ENCODE results near the gene UNK. TPM values are rescaled to one million over a fixed set of nuclear protein-coding genes. Genes with fewer than 3 reads are reported as not detected.

Gene UNK
- total and polyA plus RNA-seq, 9 donors, result 12.7 to 58.1 (median 39.9) TPM

- TF ChIP-seq EP300 (IDR thresholded peaks at IDR 0.05) (no peak), POLR2A (IDR thresholded peaks at IDR 0.05) (no peak), CTCF (IDR thresholded peaks at IDR 0.05) (no peak)
- H3K4me3 ChIP-seq, result no peak overlapping the region
- DNase-seq, result peak in 2 of 5 donors; percentile 16 to 18
- intact Hi-C loops (cut with DNase I), result no loop called here
- H3K27me3 ChIP-seq, result no peaks in the 10 kb centered on the region
- no peaks in the 10 kb centered on the region for H3K9me3 ChIP-seq
- WGBS, 3 donors, result 85 to 87% (median 86%) methylated on average over 8 of the region's 8 CpGs
- peaks cover 11% of the 10 kb centered on the region for H3K4me1 ChIP-seq (ENCODE audit: insufficient read depth)
- no peaks in the 10 kb centered on the region for H3K36me3 ChIP-seq
- H3K27ac ChIP-seq, result no peak overlapping the region
These were observed 16.7 kb upstream of the UNK start for GRCh38 chr17:75767881-75768280.

DNA sequence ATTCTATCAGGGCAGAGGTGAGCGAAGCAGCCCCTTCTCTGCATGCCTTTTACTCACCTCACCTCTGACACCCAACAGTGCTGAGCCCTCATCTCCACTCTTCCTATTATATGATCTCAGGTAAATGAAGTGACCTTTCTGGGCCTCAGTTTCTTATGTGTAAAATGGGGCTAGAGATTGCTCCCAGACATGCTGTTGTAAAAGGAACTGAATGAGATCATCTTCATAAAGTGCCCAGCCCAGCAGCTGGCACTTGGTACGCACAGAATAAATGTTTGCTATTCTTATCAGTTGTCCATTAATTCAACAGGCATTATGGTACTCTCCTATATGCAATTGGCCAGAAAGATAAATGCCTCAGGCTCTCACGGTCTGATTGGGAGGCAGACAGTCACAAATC is 15.1 kb upstream of the UNK start:
- intact Hi-C loops (cut with DNase I), result no loop called here
- Histone ChIP-seq H3K9me3 (no peaks in the 10 kb centered on the region), H3K4me3 (no peak overlapping the region), H3K27ac (no peak overlapping the region), H3K4me1 (ENCODE audit: insufficient read depth) (peaks cover 2% of the 10 kb centered on the region), H3K27me3 (no peaks in the 10 kb centered on the region), H3K36me3 (no peaks in the 10 kb centered on the region)
- no peak for DNase-seq
- TF ChIP-seq CTCF (IDR thresholded peaks at IDR 0.05), result no peak
- no peak for TF ChIP-seq POLR2A (IDR thresholded peaks at IDR 0.05)
- TF ChIP-seq EP300 (IDR thresholded peaks at IDR 0.05), result no peak
- WGBS, 3 donors, result 71 to 80% (median 75%) methylated on average over 3 of the region's 3 CpGs

DNA sequence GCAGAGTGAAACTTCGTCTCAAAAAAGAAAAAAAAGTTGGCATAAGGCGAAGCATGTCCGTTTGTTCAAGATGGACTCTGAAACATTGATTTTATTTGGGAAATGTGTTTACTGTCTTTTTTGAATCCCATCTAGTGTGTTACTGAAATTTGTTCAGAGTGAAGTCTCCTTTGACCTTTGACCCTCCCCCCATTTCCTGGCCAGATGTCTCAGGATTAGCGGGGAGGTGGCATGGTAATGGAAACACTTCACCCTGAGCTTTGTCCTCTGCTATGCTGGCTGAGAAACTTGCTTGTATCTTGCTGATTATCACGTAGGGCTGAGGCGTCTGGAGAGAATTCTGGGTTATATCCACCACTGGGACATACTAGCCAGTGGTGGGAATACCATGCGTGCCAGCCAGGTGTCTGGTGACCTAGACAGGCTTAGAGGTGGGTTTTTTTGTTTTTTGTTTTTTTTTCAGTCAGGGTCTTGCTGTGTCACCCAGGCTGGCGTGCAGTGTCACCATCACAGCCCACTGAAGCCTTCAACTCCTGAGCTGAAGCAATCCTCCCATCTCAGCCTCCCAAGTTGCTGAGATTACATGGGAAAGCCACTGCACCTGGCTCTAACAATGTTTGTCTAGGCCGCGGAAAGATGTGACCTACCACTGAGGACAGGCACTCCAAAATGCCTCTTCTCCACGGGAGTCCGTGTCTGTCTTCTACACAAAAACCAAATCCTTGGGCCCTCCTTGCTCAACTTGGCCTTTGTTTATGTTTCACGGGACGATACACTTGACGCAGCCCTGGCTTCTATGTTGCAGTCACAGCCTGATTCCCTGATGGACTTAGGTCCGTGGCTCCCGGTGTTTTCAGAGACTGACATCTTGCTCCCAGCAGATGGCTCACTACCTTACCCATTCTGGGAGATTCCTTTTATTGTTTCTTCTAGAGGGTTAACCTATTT is 13.0 kb upstream of the UNK start:
- intact Hi-C loops (cut with DNase I), result loop anchor here in 1 of 4 donors (10.0 kb wide), 1 partner anchor 103 kb away; the partner anchor contains the start of gene TRIM47
- Histone ChIP-seq H3K4me1 (ENCODE audit: insufficient read depth) (peaks cover 7% of the 10 kb centered on the region), H3K36me3 (no peaks in the 10 kb centered on the region), H3K27me3 (no peaks in the 10 kb centered on the region), H3K27ac (no peak overlapping the region), H3K9me3 (no peaks in the 10 kb centered on the region), H3K4me3 (no peak overlapping the region)
- peak in 2 of 5 donors; percentile 31 to 34 for DNase-seq
- no peak for TF ChIP-seq EP300 (IDR thresholded peaks at IDR 0.05)
- no peak for TF ChIP-seq CTCF (IDR thresholded peaks at IDR 0.05)
- TF ChIP-seq POLR2A (IDR thresholded peaks at IDR 0.05), result no peak
- 68 to 72% (median 72%) methylated on average over 17 of the region's 17 CpGs for WGBS, 3 donors

DNA sequence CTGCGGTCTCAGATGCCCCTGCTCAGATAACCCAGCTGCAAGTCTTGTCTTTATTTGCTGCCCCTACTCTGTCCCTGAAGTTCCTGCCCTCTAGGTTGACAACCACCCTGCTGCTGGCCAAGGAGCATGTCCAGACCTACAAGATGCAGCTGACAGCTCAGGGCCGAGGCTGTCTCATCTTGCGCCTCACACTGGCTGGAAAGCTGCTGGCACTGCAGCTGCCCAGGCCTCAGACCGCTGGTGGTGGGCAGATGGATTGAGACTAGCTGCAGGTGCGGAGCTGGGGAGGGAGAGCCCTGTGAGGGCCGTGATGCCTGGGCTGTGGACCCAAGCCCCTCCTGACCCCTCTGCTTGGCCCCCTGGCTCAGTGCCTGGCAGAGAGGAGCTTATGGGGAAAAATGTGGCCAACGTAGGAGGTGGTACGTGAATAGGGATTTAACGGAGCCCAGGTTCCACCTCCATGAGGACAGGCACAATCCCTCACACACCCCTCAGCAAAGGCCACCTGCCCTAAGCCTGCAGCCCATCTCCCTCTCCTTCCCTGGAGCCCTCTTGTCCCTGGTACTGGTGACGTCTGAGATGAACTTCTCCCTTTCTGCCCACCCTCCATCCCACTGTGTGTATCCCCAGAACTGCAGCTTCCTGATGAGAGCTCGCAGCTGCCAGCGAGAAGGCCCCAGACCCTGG is 11.3 kb upstream of the UNK start:
- Histone ChIP-seq H3K36me3 (no peaks in the 10 kb centered on the region), H3K9me3 (no peaks in the 10 kb centered on the region), H3K4me1 (ENCODE audit: insufficient read depth) (peaks cover 7% of the 10 kb centered on the region), H3K27ac (peak overlapping the region in 1 of 2 donors; percentile 6), H3K4me3 (no peak overlapping the region), H3K27me3 (no peaks in the 10 kb centered on the region)
- 68 to 81% (median 76%) methylated on average over 11 to 12 of the region's 12 CpGs for WGBS, 3 donors
- peak in 3 of 5 donors; percentile 45 to 60 (median 50) for DNase-seq
- intact Hi-C loops (cut with DNase I), result loop anchor here in 1 of 4 donors (10.0 kb wide), 1 partner anchor 102 kb away; the partner anchor contains the start of gene TRIM47
- TF ChIP-seq EP300 (IDR thresholded peaks at IDR 0.05), result no peak
- TF ChIP-seq CTCF (IDR thresholded peaks at IDR 0.05), result peak in 1 of 3 donors; percentile 7
- TF ChIP-seq POLR2A (IDR thresholded peaks at IDR 0.05), result no peak

Data from ovary (tissue), 9 donors.